Measurements from ENCODE around the gene MICA.

- TF ChIP-seq CTCF (IDR thresholded peaks at IDR 0.05; ENCODE audit: insufficient read depth, low read length, poor library complexity, severe bottlenecking), result no peak
- no peak for TF ChIP-seq EZH2phosphoT487 (conservative IDR thresholded peaks at IDR 0.05; ENCODE audit: low read length)
Observed at GRCh38 chr6:31357886-31358285, 45.5 kb upstream of the MICA start.
